ENCODE results near the gene CCT6A. TPM values are rescaled to one million over a fixed set of nuclear protein-coding genes. Genes with fewer than 3 reads are reported as not detected.
A peak's percentile ranks its signal among the peaks of the same experiment; 100 is the strongest.
"Not testable (repeated sequence)": the region's sequence is repeated elsewhere in the genome, so short reads cannot be mapped to it uniquely, and the experiment has no call there.

Gene CCT6A
- total and polyA plus RNA-seq, 2 of the 4 experiments (the other 2 are of a cell fraction) = 135 to 265 TPM

DNA sequence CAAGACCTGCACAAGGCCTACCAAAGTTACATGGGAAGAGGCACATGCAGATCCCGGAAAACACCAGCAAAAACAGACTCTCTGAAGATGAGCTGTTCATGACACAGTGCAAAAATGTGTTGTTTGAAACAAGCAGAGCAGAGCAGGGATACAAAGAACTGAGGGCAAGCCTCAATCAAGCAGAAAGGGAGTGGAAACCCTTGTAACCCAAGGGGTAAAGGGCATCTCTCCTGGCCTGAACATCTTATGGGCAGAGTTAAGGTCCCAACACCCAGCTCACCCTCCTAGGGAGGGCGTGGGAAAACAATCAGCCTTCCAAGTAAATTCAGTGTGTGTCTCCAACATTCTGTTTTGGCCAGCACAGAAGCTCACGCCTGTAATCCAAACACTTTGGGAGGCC, 10.8 kb upstream of the CCT6A start (continued):
- TF ChIP-seq RAD21 (IDR thresholded peaks at IDR 0.05; ENCODE audit: low read length) (no peak), NFE2L2 (IDR thresholded peaks at IDR 0.05; ENCODE audit: low read depth, low read length) (no peak)

DNA sequence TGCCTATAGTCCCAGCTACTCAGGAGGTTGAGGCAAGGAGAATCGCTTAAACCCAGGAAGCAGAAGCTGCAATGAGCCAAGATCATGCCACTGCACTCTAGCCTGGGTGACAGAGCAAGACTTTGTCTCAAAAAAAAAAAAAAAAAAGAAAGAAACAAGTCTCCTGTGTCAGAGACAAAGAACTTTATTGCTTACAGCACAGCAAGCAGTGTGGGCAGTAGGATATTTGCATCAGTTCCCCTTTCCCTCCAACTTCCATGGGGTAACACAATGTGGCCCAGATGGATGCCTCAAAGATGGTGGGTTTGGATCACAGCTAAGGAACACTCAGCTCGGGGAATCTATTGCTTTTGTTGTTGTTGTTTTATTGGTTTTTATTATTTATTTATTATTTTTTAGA, 5.8 kb upstream of the CCT6A start:
- H3K18ac ChIP-seq (ENCODE audit: low read depth, low read length) = 0 out of 2 replicates have a peak overlapping the region, but pooled peaks have one; percentile 38
- H2AFZ ChIP-seq (replicated peaks; ENCODE audit: low read length, poor library complexity); H3K9ac ChIP-seq (ENCODE audit: low read depth, low read length); H4K91ac ChIP-seq (ENCODE audit: insufficient read depth, low read depth, low read length); H3K14ac ChIP-seq (replicated peaks; ENCODE audit: low read depth, low read length); H3K9me3 ChIP-seq (ENCODE audit: control insufficient read depth, insufficient read depth, low read length); H4K20me1 ChIP-seq (ENCODE audit: insufficient read depth, low read length); H3K56ac ChIP-seq (ENCODE audit: extremely low read depth, insufficient read depth, low read length); H2BK20ac ChIP-seq (ENCODE audit: low read depth, low read length); H3K27me3 ChIP-seq (ENCODE audit: control insufficient read depth, insufficient read depth, low read length); H2BK15ac ChIP-seq (ENCODE audit: low read depth, low read length); H3K4me1 ChIP-seq (ENCODE audit: control insufficient read depth, insufficient read depth, low read length); CTCF ChIA-PET; H4K8ac ChIP-seq (ENCODE audit: low read depth in 2 of 2, low read length in 2 of 2); POLR2A ChIA-PET (ENCODE audit: unreplicated experiment); DNase-seq; H3K4me2 ChIP-seq (ENCODE audit: low read depth, low read length); H3K4me3 ChIP-seq (ENCODE audit: insufficient read depth, low read depth, low read length); H4K5ac ChIP-seq (ENCODE audit: low read depth, low read length); H2AK5ac ChIP-seq (ENCODE audit: low read depth, low read length); H3K4ac ChIP-seq (ENCODE audit: low read depth, low read length); H3K36me3 ChIP-seq (ENCODE audit: control insufficient read depth, insufficient read depth, low read length); BruUV-seq (replicated peaks); dilution Hi-C loops (cut with HindIII; ENCODE audit: low sequenced_read_pairs, unreplicated experiment); in situ Hi-C loops (cut with MboI; ENCODE audit: low sequenced_read_pairs); H2BK120ac ChIP-seq (ENCODE audit: low read depth, low read length); H3K9me1 ChIP-seq (ENCODE audit: insufficient read depth, low read length); H2AK9ac ChIP-seq (replicated peaks; ENCODE audit: low read depth, low read length, poor library complexity); H2BK5ac ChIP-seq (ENCODE audit: low read depth, low read length, poor library complexity, severe bottlenecking); H3K27ac ChIP-seq (ENCODE audit: insufficient read depth, low read length); H3K23ac ChIP-seq (ENCODE audit: low read depth, low read length); ATAC-seq (ENCODE audit: low read depth): not testable (repeated sequence)
- H3K79me1 ChIP-seq (ENCODE audit: low read depth in 1 of 2, low read length in 2 of 2) = peaks cover 13 to 24% of the 10 kb centered on the region in 2 experiments
- WGBS, 2 experiments (ENCODE audit: extremely low coverage in 2 of 2, insufficient read length in 1 of 2) = no CpG with 5 or more reads among the region's 2 CpGs
- intact Hi-C loops (cut with micrococcal nuclease) = loop anchor here (2.0 kb wide), 1 partner anchor 17 kb away; no protein-coding TSS in a partner anchor
